GM20431 (cell line): Measurements from ENCODE around the gene KLK5.

ENCODE experiments used
- in situ Hi-C: fragments of 300-500 bp; cut with MseI, MboI; formaldehyde crosslinking; loops from one replicate; pipeline ENCODE4 v1.15.0; 2020; ENCODE audit warnings: low sequenced_read_pairs; ENCODE audit not compliant: unreplicated experiment

Gene KLK5

GRCh38 chr19:50925734-50926133, 27.1 kb downstream of the KLK5 start:
- in situ Hi-C loops: no loop called here

- in situ Hi-C loops: no loop called here
Measured at GRCh38 chr19:50924586-50924985, 28.3 kb downstream of the KLK5 start.

- in situ Hi-C loops: no loop called here
Measured at GRCh38 chr19:50922317-50922853, 30.5 kb downstream of the KLK5 start.

- in situ Hi-C loops: no loop called here
Measured at GRCh38 chr19:50921426-50922316, 31.2 kb downstream of the KLK5 start.

- in situ Hi-C loops: loop anchor here (10.0 kb wide), 1 partner anchor 121 kb away; the partner anchor contains the start of gene ACP4
Measured at GRCh38 chr19:50916069-50916468, 36.8 kb downstream of the KLK5 start.

- in situ Hi-C loops: loop anchor here (10.0 kb wide), 1 partner anchor 118 kb away; the partner anchor contains the start of gene ACP4
Measured at GRCh38 chr19:50912727-50913716, 39.8 kb downstream of the KLK5 start.

- in situ Hi-C loops: loop anchor here (10.0 kb wide), 1 partner anchor 117 kb away; the partner anchor contains the start of gene ACP4
Measured at GRCh38 chr19:50912102-50912599, 40.7 kb downstream of the KLK5 start.

GRCh38 chr19:50911206-50912101, 41.4 kb downstream of the KLK5 start, which contains the start of gene KLK4:
Gene KLK4 (minus strand): TSS chr19:50911395. CDS start chr19:50910738, 657 bp downstream.
- in situ Hi-C loops: loop anchor here (10.0 kb wide), 1 partner anchor 117 kb away; the partner anchor contains the start of gene ACP4

GRCh38 chr19:50910722-50911121, 42.1 kb downstream of the KLK5 start:
- in situ Hi-C loops: loop anchor here (10.0 kb wide), 1 partner anchor 116 kb away; the partner anchor contains the start of gene ACP4

- in situ Hi-C loops: loop anchor here (10.0 kb wide), 1 partner anchor 115 kb away; the partner anchor contains the start of gene ACP4
Measured at GRCh38 chr19:50909240-50910070, 43.4 kb downstream of the KLK5 start.

- in situ Hi-C loops: no loop called here
Measured at GRCh38 chr19:50908336-50908735, 44.5 kb downstream of the KLK5 start.

GRCh38 chr19:50906217-50906616, 46.6 kb downstream of the KLK5 start:
- in situ Hi-C loops: no loop called here

GRCh38 chr19:50902640-50903039, 50.2 kb downstream of the KLK5 start:
- in situ Hi-C loops: no loop called here

GRCh38 chr19:50899569-50899968, 53.3 kb downstream of the KLK5 start:
- in situ Hi-C loops: no loop called here

GRCh38 chr19:50898018-50898417, 54.8 kb downstream of the KLK5 start:
- in situ Hi-C loops: no loop called here

- in situ Hi-C loops: no loop called here
Measured at GRCh38 chr19:50897612-50898011, 55.2 kb downstream of the KLK5 start.

- in situ Hi-C loops: no loop called here
Measured at GRCh38 chr19:50897191-50897607, 55.6 kb downstream of the KLK5 start.
